ENCODE data around the gene RNU6-9. TPM values are rescaled to one million over a fixed set of nuclear protein-coding genes. Genes with fewer than 3 reads are reported as not detected.
"Not testable (repeated sequence)": the region's sequence is repeated elsewhere in the genome, so short reads cannot be mapped to it uniquely, and the experiment has no call there.

The RNU6-9 gene
- total RNA-seq (ENCODE audit: insufficient read depth, low replicate concordance), result not detected

DNA sequence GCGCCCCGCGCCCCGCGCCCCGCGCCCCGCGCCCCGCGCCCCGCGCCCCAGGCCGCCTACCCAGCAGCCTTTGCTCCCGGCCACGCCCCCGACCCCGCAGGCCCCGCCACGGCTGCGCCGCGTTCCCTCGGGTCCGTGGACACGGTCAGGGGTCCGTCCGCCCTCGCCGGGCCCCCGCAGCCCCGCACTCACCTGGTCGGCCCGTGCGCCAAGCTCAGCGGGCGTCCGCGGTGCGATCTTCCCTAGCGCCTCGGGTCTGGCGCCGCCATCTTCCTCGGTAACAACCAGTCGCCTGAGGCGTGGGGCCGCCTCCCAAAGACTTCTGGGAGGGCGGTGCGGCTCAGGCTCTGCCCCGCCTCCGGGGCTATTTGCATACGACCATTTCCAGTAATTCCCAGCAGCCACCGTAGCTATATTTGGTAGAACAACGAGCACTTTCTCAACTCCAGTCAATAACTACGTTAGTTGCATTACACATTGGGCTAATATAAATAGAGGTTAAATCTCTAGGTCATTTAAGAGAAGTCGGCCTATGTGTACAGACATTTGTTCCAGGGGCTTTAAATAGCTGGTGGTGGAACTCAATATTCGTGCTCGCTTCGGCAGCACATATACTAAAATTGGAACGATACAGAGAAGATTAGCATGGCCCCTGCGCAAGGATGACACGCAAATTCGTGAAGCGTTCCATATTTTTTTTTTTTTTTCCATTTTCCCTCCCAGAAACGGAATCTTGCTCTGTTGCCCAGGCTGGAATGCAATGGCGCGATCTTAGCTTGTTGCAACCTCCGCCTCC, at the start of gene RNU6-9, which contains the start of gene MED16:
Gene RNU6-9, plus strand, starts transcription at position 591 of the 796 bp plus-strand sequence.
Gene MED16, minus strand, starts transcription at position 294 of the 796 bp plus-strand sequence. CDS start 2,056 bp downstream, outside the sequence.
- peak; percentile 97 for DNase-seq (ENCODE audit: low spot score)

DNA sequence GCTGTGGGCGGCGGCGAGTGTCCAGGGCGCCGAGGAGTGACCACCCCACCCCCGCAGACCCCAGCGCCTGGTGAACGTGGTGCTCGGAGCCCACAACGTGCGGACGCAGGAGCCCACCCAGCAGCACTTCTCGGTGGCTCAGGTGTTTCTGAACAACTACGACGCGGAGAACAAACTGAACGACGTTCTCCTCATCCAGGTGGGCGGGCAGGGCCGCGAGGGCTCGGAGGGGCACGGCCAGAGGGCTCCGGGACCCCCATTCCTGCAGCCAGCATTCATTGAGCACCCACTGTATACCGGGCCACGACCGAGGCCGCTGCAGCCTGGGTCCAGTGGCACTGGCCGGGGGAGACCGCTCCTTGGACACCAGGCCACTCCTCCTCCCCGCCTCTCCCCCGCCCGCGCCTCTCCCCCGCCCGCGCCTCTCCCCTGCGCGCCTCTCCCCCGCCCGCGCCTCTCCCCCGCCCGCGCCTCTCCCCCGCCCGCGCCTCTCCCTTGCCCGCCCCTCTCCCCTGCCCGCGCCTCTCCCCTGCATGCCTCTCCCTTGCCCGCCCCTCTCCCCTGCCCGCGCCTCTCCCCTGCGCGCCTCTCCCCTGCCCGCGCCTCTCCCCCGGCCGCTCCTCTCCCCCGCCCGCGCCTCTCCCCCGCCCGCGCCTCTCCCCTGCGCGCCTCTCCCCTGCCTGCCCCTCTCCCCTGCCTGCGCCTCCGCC, 49.3 kb upstream of the RNU6-9 start:
- DNase-seq (ENCODE audit: low spot score), result no peak

DNA sequence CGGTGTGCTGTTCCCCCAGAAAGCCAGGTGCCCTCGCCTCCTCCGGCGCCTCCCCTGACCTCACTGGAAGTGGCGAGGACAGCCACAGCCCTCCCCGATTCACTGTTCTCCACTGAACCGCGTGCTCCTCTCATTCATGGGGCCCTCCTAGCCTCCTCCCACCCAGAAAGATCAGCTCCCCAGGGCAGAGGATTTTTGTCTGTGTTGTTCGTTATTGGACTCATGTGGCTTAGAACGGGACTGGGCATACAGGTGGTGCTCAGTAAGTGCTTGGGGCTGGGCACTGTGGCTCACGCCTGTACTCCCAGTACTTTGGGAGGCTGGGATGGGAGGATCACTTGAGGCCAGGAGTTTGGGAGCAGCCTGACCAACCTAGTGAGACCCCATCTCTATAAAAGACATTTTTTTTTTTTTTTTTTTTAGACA, 48.7 kb upstream of the RNU6-9 start:
- DNase-seq (ENCODE audit: low spot score), result no peak

DNA sequence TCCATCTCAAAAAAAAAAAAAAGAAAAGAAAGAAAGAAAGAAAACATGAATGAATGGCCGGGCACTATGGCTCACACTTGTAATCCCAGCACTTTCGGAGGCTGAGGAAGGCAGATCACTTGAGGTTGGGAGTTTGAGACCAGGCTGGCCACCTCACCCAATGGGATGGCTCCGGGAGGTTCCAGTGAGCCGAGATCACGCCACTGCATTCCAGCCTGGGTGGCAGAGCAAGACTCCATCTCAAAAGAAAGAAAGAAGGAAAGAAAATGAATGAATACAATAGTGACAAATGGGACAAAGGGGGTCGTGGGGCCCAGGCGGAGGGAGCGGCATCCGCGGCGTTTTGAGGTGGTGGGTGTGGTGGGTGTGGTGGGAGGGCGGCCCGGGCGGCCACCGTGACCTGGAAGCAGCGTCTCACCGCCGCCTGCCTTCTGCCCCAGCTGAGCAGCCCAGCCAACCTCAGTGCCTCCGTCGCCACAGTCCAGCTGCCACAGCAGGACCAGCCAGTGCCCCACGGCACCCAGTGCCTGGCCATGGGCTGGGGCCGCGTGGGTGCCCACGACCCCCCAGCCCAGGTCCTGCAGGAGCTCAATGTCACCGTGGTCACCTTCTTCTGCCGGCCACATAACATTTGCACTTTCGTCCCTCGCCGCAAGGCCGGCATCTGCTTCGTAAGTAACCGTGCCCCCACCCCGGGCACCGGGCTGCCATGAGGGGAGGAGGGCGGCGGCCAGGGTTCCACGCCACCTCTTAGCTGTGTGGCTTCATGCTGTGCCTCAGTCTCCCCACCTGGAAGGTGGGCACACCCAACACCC, 47.4 kb upstream of the RNU6-9 start:
- DNase-seq (ENCODE audit: low spot score), result no peak

DNA sequence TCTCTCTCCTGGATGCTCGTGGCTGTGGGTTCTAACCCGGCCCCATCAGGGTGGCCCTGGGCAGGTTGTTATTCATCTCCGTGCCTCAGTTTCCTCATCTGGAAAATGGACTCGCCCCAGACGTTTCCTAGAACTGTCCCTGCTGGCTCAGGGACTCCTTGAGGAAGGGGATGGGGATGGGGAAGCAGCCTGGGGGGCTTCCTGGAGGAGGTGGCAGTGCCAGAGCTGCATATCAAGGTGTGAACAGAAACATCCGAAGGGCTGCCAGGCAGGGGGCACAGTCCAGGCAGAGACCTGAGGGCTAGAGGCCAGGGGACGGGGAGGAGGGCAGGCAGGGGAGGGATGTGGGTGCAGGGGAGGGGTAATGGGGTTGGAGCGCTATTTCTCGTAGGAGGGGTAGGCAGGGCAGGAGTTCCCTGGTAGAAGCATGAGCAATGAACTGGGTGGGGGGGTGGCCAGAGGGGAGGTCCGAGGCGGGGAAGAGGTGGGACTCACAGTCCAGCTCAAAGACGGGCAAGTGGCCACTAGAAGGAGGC, 44.8 kb upstream of the RNU6-9 start:
- DNase-seq (ENCODE audit: low spot score), result no peak

DNA sequence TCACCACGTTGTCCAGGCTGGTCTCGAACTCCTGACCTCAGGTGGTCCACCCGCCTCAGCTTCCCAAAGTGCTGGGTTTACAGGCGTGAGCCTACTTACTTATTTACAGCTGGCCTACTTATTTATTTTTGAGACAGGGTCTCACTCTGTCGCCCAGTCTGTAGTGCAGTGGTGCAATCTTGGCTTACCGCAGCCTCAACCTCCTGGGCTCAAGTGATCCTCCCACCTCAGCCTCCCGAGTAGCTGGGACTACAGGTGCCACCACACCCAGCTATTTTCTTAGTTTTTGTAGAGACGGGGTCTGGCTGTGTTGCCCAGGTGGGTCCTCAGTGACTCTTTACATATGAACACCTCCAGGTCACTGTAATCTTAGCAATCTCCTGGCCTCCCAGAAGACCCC, 44.1 kb upstream of the RNU6-9 start:
- not testable (repeated sequence) for DNase-seq (ENCODE audit: low spot score)

DNA sequence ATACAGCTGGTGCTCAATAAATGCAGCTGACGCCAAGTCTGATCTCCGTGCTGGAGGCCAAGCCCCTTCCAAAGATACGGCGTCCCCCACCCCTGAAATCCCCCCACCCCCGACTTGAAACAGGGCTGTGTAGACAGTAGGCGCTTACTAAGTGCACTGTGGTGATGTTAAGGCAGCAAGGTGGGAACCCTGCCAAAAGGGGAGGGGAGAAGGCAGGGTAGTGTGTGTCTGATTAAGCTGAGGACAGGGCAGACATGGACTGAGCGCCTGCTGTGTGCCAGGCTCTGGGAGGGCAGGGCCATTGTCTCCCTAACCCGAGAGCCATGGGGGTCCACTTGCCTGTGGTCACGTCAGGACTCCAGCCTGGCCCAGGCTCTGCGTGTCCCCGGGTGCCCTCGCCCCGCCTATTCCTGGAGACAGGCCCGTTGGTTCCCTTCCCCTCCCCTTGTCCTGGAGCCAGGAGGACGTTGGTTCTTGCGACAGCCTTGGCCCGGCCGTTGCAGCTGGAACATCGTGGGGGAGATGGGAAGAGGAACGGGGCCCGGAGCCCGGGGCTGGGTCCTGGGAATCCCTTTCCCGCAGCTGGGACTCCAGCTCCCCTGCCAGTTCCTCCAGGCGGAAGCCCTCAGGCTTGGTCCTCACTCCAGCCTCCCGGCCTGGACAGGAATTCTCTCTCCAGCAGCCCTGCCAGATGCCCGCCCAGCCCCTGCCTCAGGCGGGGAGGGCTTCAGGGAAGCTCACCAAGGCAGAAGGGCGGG, 42.9 kb upstream of the RNU6-9 start:
- DNase-seq (ENCODE audit: low spot score), result peak; percentile 89

DNA sequence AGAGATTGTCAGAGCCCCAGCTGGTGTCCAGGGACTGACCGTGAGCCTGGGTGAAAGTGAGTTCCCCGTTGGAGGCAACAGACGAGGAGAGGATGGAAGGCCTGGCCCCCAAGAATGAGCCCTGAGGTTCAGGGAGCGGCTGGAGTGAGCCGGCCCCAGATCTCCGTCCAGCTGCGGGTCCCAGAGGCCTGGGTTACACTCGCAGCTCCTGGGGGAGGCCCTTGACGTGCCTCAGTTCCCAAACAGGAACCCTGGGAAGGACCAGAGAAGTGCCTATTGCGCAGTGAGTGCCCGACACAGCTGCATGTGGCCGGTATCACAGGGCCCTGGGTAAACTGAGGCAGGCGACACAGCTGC, 42.3 kb upstream of the RNU6-9 start:
- DNase-seq (ENCODE audit: low spot score), result no peak

DNA sequence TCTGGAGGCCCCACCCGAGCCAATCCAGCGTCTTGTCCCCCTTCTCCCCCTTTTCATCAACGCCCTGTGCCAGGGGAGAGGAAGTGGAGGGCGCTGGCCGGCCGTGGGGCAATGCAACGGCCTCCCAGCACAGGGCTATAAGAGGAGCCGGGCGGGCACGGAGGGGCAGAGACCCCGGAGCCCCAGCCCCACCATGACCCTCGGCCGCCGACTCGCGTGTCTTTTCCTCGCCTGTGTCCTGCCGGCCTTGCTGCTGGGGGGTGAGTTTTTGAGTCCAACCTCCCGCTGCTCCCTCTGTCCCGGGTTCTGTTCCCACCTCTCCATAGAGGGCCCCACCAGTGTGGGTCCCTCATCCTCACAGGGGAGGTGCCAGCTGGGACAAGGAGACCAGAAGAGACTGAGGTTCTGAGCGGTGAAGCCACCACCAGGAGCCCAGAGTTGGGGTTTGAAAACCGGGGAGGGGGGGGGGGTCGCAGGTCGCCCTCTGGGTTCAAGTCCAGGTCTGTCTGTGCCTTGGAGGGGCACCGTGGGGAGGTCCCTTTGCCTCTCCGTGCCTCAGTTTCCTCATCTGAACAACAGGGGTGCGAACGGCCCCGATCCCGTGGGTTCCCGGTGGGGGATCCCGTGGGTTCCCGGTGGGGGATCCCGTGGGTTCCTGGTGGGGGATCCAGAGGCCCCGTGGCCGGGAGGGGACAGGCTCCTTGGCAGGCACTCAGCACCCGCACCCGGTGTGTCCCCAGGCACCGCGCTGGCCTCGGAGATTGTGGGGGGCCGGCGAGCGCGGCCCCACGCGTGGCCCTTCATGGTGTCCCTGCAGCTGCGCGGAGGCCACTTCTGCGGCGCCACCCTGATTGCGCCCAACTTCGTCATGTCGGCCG, 40.9 kb upstream of the RNU6-9 start, which contains the start of gene ELANE:
Gene ELANE, plus strand, starts transcription at position 168 of the 878 bp plus-strand sequence. Its CDS starts 26 bp downstream, at position 194.
- no peak for DNase-seq (ENCODE audit: low spot score)

DNA sequence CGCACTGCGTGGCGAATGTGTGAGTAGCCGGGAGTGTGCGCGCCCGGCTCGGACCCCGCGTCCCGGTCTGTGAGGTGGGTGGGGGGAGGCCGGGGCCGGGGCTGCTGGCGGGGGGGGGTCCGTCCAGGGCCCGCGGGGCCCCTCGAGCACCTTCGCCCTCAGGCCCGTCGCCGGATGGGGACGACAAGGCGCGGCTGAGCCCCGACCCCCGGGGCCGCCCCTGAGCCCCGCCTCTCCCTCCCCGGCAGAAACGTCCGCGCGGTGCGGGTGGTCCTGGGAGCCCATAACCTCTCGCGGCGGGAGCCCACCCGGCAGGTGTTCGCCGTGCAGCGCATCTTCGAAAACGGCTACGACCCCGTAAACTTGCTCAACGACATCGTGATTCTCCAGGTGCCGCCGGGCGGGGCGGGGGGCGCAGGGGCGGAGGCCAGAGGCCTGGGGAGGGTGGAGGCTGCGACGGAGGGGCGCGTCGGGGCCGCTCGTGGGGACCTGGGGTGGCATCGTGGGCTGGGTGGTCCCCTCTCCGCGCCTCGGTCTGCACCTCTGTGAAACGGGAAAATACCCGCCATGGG, 40.2 kb upstream of the RNU6-9 start:
- DNase-seq (ENCODE audit: low spot score), result no peak

DNA sequence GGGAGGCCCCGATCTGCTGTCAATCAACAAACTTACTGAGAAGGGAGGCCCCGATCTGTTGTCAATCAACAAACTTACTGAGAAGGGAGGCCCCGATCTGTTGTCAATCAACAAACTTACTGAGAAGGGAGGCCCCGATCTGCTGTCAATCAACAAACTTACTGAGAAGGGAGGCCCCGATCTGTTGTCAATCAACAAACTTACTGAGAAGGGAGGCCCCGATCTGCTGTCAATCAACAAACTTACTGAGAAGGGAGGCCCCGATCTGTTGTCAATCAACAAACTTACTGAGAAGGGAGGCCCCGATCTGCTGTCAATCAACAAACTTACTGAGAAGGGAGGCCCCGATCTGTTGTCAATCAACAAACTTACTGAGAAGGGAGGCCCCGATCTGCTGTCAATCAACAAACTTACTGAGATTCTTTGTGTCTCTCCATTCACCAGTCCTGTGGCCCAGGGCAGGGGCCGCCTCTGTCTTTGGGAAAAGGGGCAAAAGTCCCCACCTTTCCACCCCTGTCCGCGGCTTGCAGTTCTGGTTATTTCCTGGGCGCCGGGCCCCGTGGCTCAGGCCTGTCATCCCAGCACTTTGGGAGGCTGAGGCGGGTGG, 39.6 kb upstream of the RNU6-9 start:
- not testable (repeated sequence) for DNase-seq (ENCODE audit: low spot score)

DNA sequence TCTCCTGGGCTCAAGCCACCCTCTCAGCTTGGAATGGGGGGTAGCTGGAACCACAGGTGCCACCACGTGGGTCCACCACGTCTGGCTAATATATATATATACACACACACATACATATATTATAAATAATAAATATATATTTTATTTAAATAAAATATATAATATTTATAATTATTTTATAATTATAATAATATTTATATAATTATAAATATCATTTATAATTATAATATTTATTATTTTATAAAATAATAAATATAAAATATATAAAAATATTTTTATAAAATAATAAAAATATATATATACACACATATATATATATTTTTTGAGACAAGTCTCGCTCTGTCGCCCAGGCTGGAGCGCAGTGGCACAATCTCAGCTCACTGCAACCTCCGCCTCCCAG, 38.7 kb upstream of the RNU6-9 start:
- no peak for DNase-seq (ENCODE audit: low spot score)

DNA sequence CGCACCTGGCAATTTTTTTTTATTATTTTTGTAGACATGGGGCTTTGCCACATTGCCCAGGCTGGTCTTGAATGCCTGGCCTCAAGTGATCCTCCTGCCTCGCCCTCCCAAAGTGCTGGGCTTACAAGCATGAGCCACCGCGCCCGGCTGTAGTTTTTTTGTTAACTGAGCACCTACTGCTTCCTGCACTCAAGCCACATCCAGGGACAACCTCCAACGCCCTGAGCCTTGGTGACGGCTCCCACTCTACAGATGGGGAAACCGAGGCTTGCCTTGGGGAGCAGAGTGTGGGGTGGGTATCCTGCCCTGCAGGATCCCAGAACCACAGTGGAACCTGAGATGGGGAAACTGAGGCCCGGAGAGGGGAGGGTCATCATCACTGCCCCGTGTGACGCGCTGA, 38.1 kb upstream of the RNU6-9 start:
- DNase-seq (ENCODE audit: low spot score), result no peak

DNA sequence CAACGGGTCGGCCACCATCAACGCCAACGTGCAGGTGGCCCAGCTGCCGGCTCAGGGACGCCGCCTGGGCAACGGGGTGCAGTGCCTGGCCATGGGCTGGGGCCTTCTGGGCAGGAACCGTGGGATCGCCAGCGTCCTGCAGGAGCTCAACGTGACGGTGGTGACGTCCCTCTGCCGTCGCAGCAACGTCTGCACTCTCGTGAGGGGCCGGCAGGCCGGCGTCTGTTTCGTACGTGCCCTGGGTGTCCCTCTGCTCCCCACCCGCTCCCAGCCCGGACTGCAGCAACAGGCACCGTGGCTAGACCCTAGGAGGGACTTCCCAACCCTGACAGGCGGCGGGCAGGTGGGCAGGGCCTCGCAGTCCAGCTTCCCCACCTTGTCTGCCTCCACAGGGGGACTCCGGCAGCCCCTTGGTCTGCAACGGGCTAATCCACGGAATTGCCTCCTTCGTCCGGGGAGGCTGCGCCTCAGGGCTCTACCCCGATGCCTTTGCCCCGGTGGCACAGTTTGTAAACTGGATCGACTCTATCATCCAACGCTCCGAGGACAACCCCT, 37.6 kb upstream of the RNU6-9 start:
- DNase-seq (ENCODE audit: low spot score), result no peak

DNA sequence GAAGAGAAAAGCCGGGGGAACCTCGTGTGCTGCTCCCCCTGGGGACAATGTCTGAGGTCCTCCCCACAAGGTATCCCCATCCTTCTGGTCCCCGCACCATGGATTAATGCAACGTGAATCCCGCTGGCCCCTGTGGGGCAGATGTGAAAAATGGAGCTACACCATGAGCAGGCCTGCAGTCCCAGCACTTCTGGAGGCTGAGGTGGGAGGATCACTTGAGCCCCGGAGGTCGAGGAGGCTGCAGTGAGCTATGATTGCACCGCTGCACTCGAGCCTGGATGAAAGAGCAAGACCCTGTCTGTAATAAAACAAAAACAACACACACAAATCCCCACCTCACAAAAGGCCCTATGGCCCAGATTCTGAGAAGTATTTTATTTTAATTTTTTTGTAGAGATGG, 35.0 kb upstream of the RNU6-9 start:
- DNase-seq (ENCODE audit: low spot score), result no peak

DNA sequence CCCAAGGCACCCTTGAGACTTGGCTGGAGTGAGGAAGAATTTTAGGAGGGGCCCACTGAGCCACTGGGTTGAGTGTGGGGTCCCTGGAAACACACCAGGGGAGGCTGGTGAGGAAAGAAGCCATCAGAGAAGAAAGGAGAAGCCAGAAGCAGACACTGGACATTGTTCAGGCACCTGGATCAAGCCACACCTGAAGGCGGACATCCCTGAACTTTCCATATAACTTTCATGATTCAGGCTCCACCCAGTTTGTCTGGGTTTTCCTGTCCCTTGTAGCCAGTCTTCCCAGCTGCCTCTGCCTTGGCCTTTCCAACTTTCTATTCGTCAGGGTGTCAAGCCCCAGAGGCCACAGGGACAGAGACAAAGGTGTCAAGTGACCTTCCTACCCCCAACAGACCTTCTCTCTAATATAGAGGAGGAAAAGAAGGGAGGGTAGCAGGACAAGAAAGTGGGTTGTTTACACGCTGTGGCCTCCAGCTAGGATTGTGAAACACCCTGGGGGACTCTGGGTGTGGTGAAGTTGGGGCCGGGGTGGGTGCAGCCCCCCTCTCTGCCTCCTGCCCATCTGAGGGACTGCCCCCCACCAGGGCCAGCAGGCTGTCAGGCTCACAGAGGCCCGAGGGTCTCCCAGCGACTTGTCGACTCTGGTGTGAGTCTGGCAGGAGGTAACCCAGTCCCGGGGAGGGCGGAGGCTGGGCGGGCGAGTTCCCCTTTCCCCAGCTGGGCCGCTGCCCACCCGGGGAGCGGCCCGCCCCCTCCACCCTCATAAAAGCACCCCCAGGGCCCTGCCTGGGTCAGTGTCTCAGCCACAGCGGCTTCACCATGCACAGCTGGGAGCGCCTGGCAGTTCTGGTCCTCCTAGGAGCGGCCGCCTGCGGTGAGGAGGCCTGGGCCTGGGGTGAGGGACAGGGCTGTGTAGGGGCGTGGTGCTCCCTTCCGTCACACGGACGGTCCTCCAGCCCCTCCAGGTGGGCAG, 34.1 kb upstream of the RNU6-9 start, which contains the start of gene CFD:
Gene CFD, plus strand, starts transcription at position 797 of the 976 bp plus-strand sequence. Its CDS starts 26 bp downstream, at position 823.
- DNase-seq (ENCODE audit: low spot score), result peak; percentile 33

DNA sequence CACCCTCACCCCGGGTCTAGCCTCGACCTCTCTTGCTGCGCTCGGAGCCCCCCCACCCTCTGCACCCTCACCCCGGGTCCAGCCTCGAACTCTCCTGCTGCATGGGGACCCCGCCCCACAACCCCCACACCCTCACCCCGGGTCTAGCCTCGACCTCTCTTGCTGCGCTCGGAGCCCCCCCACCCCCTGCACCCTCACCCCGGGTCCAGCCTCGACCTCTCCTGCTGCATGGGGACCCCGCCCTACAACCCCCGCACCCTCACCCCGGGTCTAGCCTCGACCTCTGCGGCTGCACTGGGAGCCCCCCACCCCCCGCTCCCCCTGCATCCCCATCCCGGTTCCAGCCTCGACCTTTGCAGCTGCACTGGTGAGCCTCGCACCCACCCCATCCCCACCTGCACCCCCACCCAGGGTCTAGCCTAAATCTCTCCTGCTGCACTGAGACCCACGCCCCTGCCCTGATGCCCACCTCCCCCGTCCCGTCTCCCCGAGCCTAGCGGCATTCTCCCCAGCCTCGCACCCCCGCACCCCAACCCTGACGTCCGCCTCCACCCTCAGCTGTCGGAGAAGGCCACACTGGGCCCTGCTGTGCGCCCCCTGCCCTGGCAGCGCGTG, 32.0 kb upstream of the RNU6-9 start:
- DNase-seq (ENCODE audit: low spot score), result no peak

Measured in umbilical cord (tissue), 2 donors.